ENCODE measurements around the gene CCNA1. TPM values are rescaled to one million over a fixed set of nuclear protein-coding genes. Genes with fewer than 3 reads are reported as not detected.
A peak's percentile ranks its signal among the peaks of the same experiment; 100 is the strongest.

CCNA1 gene
- total RNA-seq, 2 donors from 2014 or later = 9.2 TPM; not detected in 1

GRCh38 chr13:36413161-36413560 lies 19.1 kb upstream of the CCNA1 start:
- 91% methylated on average over 1 of the region's 1 CpG for WGBS
- Histone ChIP-seq H3K4me3 (no peak overlapping the region), H3K27ac (no peak overlapping the region), H3K36me3 (no peaks in the 10 kb centered on the region), H3K4me1 (replicated peaks) (no peaks in the 10 kb centered on the region), H3K9me3 (no peaks in the 10 kb centered on the region), H3K27me3 (replicated peaks; ENCODE audit: insufficient read depth) (no peaks in the 10 kb centered on the region)
- TF ChIP-seq POLR2A (IDR thresholded peaks at IDR 0.05) = no peak
- TF ChIP-seq POLR2AphosphoS5 (IDR thresholded peaks at IDR 0.05) = no peak
- no peak for TF ChIP-seq CTCF (IDR thresholded peaks at IDR 0.05)
- DNase-seq (ENCODE audit: low spot score) = no peak
- intact Hi-C loops (cut with DNase I) = no loop called here

- Histone ChIP-seq H3K9me3 (no peaks in the 10 kb centered on the region), H3K4me1 (replicated peaks) (no peaks in the 10 kb centered on the region), H3K36me3 (no peaks in the 10 kb centered on the region), H3K27ac (no peak overlapping the region), H3K4me3 (no peak overlapping the region), H3K27me3 (replicated peaks; ENCODE audit: insufficient read depth) (no peaks in the 10 kb centered on the region)
- TF ChIP-seq POLR2AphosphoS5 (IDR thresholded peaks at IDR 0.05) (no peak), CTCF (IDR thresholded peaks at IDR 0.05) (no peak), POLR2A (IDR thresholded peaks at IDR 0.05) (no peak)
- 87% methylated on average over 3 of the region's 3 CpGs for WGBS
- DNase-seq (ENCODE audit: low spot score) = no peak
- intact Hi-C loops (cut with DNase I) = no loop called here
Measured at GRCh38 chr13:36414461-36414860, 17.8 kb upstream of the CCNA1 start.

GRCh38 chr13:36417331-36417730 lies 15.0 kb upstream of the CCNA1 start:
- no peak for TF ChIP-seq POLR2AphosphoS5 (IDR thresholded peaks at IDR 0.05)
- TF ChIP-seq CTCF (IDR thresholded peaks at IDR 0.05) = no peak
- no peak for TF ChIP-seq POLR2A (IDR thresholded peaks at IDR 0.05)
- whole genome bisulfite sequencing = 80% methylated on average over 2 of the region's 2 CpGs
- DNase-seq (ENCODE audit: low spot score) = no peak
- Histone ChIP-seq H3K27ac (no peak overlapping the region), H3K36me3 (no peaks in the 10 kb centered on the region), H3K27me3 (replicated peaks; ENCODE audit: insufficient read depth) (no peaks in the 10 kb centered on the region), H3K4me1 (replicated peaks) (no peaks in the 10 kb centered on the region), H3K9me3 (no peaks in the 10 kb centered on the region), H3K4me3 (no peak overlapping the region)
- intact Hi-C loops (cut with DNase I) = no loop called here

GRCh38 chr13:36418022-36418805 lies 14.1 kb upstream of the CCNA1 start:
- H3K4me3 ChIP-seq = no peak overlapping the region
- H3K4me1 ChIP-seq (replicated peaks) = no peaks in the 10 kb centered on the region
- no peaks in the 10 kb centered on the region for H3K27me3 ChIP-seq (replicated peaks; ENCODE audit: insufficient read depth)
- no peak for DNase-seq (ENCODE audit: low spot score)
- 41% methylated on average over 9 of the region's 9 CpGs for WGBS
- H3K9me3 ChIP-seq = no peaks in the 10 kb centered on the region
- intact Hi-C loops (cut with DNase I) = no loop called here
- no peak overlapping the region for H3K27ac ChIP-seq
- TF ChIP-seq POLR2A (IDR thresholded peaks at IDR 0.05) (no peak), CTCF (IDR thresholded peaks at IDR 0.05) (no peak)
- H3K36me3 ChIP-seq = no peaks in the 10 kb centered on the region

GRCh38 chr13:36420437-36420891 lies 11.8 kb upstream of the CCNA1 start:
- H3K27ac ChIP-seq = no peak overlapping the region
- H3K4me3 ChIP-seq = no peak overlapping the region
- no peaks in the 10 kb centered on the region for H3K4me1 ChIP-seq (replicated peaks)
- WGBS = 22% methylated on average over 6 of the region's 6 CpGs
- DNase-seq (ENCODE audit: low spot score) = peak; percentile 56
- H3K27me3 ChIP-seq (replicated peaks; ENCODE audit: insufficient read depth) = no peaks in the 10 kb centered on the region
- intact Hi-C loops (cut with DNase I) = loop anchor here (10.0 kb wide), 1 partner anchor 314 kb away; no protein-coding TSS in a partner anchor
- H3K9me3 ChIP-seq = no peaks in the 10 kb centered on the region
- no peak for TF ChIP-seq POLR2A (IDR thresholded peaks at IDR 0.05)
- peak; percentile 72 to 82 (median 74) for TF ChIP-seq CTCF (IDR thresholded peaks at IDR 0.05)
- peak; percentile 9 for TF ChIP-seq POLR2AphosphoS5 (IDR thresholded peaks at IDR 0.05)
- no peaks in the 10 kb centered on the region for H3K36me3 ChIP-seq

All from prostate gland (tissue), 2 donors.